ENCODE measurements around the gene PRKAG2. TPM values are rescaled to one million over a fixed set of nuclear protein-coding genes. Genes with fewer than 3 reads are reported as not detected.

The PRKAG2 gene
- total RNA-seq, 1 experiment from 2014 or later: 23.9 TPM

GRCh38 chr7:151925446-151926335 is 48.8 kb upstream of the PRKAG2 start:
- intact Hi-C loops (cut with micrococcal nuclease): no loop called here
- H3K27me3 ChIP-seq (ENCODE audit: low read length): no peaks in the 10 kb centered on the region
- peaks cover 14% of the 10 kb centered on the region for H3K4me1 ChIP-seq (ENCODE audit: insufficient read depth, low read length)
- H3K9me2 ChIP-seq (replicated peaks; ENCODE audit: low read length): no peaks in the 10 kb centered on the region
- no peaks in the 10 kb centered on the region for H3K79me2 ChIP-seq (ENCODE audit: low read length)
- H3K4me3 ChIP-seq (ENCODE audit: low read length): peak overlapping the region; percentile 51; the same call in 1 of the 2 replicates
- H3K9ac ChIP-seq (ENCODE audit: low read length): no peak overlapping the region; the same call in 1 of the 2 replicates
- ATAC-seq: peak; percentile 72
- BruUV-seq (replicated peaks): TSS peak; percentile 60
- H3K27ac ChIP-seq (ENCODE audit: low read length): peak overlapping the region; percentile 43
- TF ChIP-seq EZH2 (IDR thresholded peaks at IDR 0.05; ENCODE audit: low read length, unreplicated experiment) (no peak), EZH2phosphoT487 (IDR thresholded peaks at IDR 0.05; ENCODE audit: borderline replicate concordance, low read length) (no peak)
- TF ChIP-seq, protein P1, sequence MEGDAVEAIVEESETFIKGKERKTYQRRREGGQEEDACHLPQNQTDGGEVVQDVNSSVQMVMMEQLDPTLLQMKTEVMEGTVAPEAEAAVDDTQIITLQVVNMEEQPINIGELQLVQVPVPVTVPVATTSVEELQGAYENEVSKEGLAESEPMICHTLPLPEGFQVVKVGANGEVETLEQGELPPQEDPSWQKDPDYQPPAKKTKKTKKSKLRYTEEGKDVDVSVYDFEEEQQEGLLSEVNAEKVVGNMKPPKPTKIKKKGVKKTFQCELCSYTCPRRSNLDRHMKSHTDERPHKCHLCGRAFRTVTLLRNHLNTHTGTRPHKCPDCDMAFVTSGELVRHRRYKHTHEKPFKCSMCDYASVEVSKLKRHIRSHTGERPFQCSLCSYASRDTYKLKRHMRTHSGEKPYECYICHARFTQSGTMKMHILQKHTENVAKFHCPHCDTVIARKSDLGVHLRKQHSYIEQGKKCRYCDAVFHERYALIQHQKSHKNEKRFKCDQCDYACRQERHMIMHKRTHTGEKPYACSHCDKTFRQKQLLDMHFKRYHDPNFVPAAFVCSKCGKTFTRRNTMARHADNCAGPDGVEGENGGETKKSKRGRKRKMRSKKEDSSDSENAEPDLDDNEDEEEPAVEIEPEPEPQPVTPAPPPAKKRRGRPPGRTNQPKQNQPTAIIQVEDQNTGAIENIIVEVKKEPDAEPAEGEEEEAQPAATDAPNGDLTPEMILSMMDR (conservative IDR thresholded peaks at IDR 0.05; ENCODE audit: low read depth, low read length): no peak
- CTCF ChIA-PET: interaction anchor here (0.5 to 0.6 kb wide), 2 partner anchors 143 to 784 kb away, joined by 3 read pairs; no protein-coding TSS in a partner anchor
- H3K4me2 ChIP-seq (ENCODE audit: low read length): peak overlapping the region; percentile 78
- no peaks in the 10 kb centered on the region for H3K36me3 ChIP-seq (ENCODE audit: low read depth, low read length)
- POLR2A ChIA-PET (ENCODE audit: unreplicated experiment): no interaction called here
- H2AFZ ChIP-seq (ENCODE audit: low read length): peak overlapping the region; percentile 97
- no peaks in the 10 kb centered on the region for H4K20me1 ChIP-seq (ENCODE audit: low read length)
- peak; percentile 46 for DNase-seq
- no peaks in the 10 kb centered on the region for H3K9me3 ChIP-seq (ENCODE audit: low read length)
- H3F3A ChIP-seq (ENCODE audit: low read length, unreplicated experiment): no peaks in the 10 kb centered on the region

GRCh38 chr7:151924508-151924907 is 47.6 kb upstream of the PRKAG2 start:
- no peak overlapping the region for H3K4me3 ChIP-seq (ENCODE audit: low read length)
- DNase-seq (no peak), ATAC-seq (no peak)
- H3K4me1 ChIP-seq (ENCODE audit: insufficient read depth, low read length): peaks cover 14% of the 10 kb centered on the region
- intact Hi-C loops (cut with micrococcal nuclease): no loop called here
- no peaks in the 10 kb centered on the region for H3K36me3 ChIP-seq (ENCODE audit: low read depth, low read length)
- H3K9ac ChIP-seq (ENCODE audit: low read length): no peak overlapping the region
- H3K27ac ChIP-seq (ENCODE audit: low read length): no peak overlapping the region
- BruUV-seq (replicated peaks): no TSS peak
- CTCF ChIA-PET: no interaction called here
- H4K20me1 ChIP-seq (ENCODE audit: low read length): no peaks in the 10 kb centered on the region
- H3K79me2 ChIP-seq (ENCODE audit: low read length): no peaks in the 10 kb centered on the region
- POLR2A ChIA-PET (ENCODE audit: unreplicated experiment): no interaction called here
- H3K27me3 ChIP-seq (ENCODE audit: low read length): no peaks in the 10 kb centered on the region
- no peak for TF ChIP-seq EZH2 (IDR thresholded peaks at IDR 0.05; ENCODE audit: low read length, unreplicated experiment)
- TF ChIP-seq EZH2phosphoT487 (IDR thresholded peaks at IDR 0.05; ENCODE audit: borderline replicate concordance, low read length): no peak
- TF ChIP-seq, protein P1 (conservative IDR thresholded peaks at IDR 0.05; ENCODE audit: low read depth, low read length): no peak
- H3K9me2 ChIP-seq (replicated peaks; ENCODE audit: low read length): no peaks in the 10 kb centered on the region
- no peak overlapping the region for H2AFZ ChIP-seq (ENCODE audit: low read length)
- H3F3A ChIP-seq (ENCODE audit: low read length, unreplicated experiment): no peaks in the 10 kb centered on the region
- no peak overlapping the region for H3K4me2 ChIP-seq (ENCODE audit: low read length)
- no peaks in the 10 kb centered on the region for H3K9me3 ChIP-seq (ENCODE audit: low read length)

- ATAC-seq (no peak), DNase-seq (no peak)
- Histone ChIP-seq H3K4me3 (ENCODE audit: low read length) (no peak overlapping the region), H3K27me3 (ENCODE audit: low read length) (no peaks in the 10 kb centered on the region), H3K4me1 (ENCODE audit: insufficient read depth, low read length) (peaks cover 14% of the 10 kb centered on the region), H3K9ac (ENCODE audit: low read length) (no peak overlapping the region), H3K36me3 (ENCODE audit: low read depth, low read length) (no peaks in the 10 kb centered on the region), H4K20me1 (ENCODE audit: low read length) (no peaks in the 10 kb centered on the region), H3K79me2 (ENCODE audit: low read length) (no peaks in the 10 kb centered on the region), H2AFZ (ENCODE audit: low read length) (no peak overlapping the region), H3F3A (ENCODE audit: low read length, unreplicated experiment) (no peaks in the 10 kb centered on the region), H3K9me2 (replicated peaks; ENCODE audit: low read length) (no peaks in the 10 kb centered on the region), H3K27ac (ENCODE audit: low read length) (no peak overlapping the region), H3K4me2 (ENCODE audit: low read length) (no peak overlapping the region), H3K9me3 (ENCODE audit: low read length) (no peaks in the 10 kb centered on the region)
- BruUV-seq (replicated peaks): no TSS peak
- TF ChIP-seq EZH2 (IDR thresholded peaks at IDR 0.05; ENCODE audit: low read length, unreplicated experiment) (no peak), EZH2phosphoT487 (IDR thresholded peaks at IDR 0.05; ENCODE audit: borderline replicate concordance, low read length) (no peak)
- TF ChIP-seq, protein P1 (conservative IDR thresholded peaks at IDR 0.05; ENCODE audit: low read depth, low read length): no peak
- CTCF ChIA-PET: no interaction called here
- intact Hi-C loops (cut with micrococcal nuclease): no loop called here
- POLR2A ChIA-PET (ENCODE audit: unreplicated experiment): no interaction called here
These were observed 47.1 kb upstream of the PRKAG2 start for GRCh38 chr7:151924001-151924400.

Data from PC-3 (cell line).